DND-41 (cell line): ENCODE measurements around the gene GRIK3.

Experiments
- EZH2 ChIP-seq: IDR thresholded peaks from 3 replicates; pipeline ENCODE4 v1.6.1; 2012; ENCODE audit warnings: borderline replicate concordance, low read depth, mild to moderate bottlenecking, moderate library complexity, low read length, inconsistent platforms; ENCODE audit not compliant: severe bottlenecking
- TF ChIP-seq, protein P1 (sequence below): IDR thresholded peaks from 2 replicates; pipeline ENCODE4 v1.5.1; 2012; ENCODE audit warnings: borderline replicate concordance, low read length, moderate library complexity, mild to moderate bottlenecking; ENCODE audit not compliant: poor library complexity, severe bottlenecking; ENCODE audit errors: extremely low read depth

- TF ChIP-seq, protein P1, sequence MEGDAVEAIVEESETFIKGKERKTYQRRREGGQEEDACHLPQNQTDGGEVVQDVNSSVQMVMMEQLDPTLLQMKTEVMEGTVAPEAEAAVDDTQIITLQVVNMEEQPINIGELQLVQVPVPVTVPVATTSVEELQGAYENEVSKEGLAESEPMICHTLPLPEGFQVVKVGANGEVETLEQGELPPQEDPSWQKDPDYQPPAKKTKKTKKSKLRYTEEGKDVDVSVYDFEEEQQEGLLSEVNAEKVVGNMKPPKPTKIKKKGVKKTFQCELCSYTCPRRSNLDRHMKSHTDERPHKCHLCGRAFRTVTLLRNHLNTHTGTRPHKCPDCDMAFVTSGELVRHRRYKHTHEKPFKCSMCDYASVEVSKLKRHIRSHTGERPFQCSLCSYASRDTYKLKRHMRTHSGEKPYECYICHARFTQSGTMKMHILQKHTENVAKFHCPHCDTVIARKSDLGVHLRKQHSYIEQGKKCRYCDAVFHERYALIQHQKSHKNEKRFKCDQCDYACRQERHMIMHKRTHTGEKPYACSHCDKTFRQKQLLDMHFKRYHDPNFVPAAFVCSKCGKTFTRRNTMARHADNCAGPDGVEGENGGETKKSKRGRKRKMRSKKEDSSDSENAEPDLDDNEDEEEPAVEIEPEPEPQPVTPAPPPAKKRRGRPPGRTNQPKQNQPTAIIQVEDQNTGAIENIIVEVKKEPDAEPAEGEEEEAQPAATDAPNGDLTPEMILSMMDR: no peak
- no peak for TF ChIP-seq EZH2
These were observed 124.2 kb downstream of the GRIK3 start for GRCh38 chr1:36909946-36910725.
